Measurements from ENCODE around the gene PYCARD.

Gene PYCARD

GRCh38 chr16:31181102-31181830 is 21.3 kb downstream of the PYCARD start:
- peaks cover 62% of the 10 kb centered on the region for H4K20me1 ChIP-seq (ENCODE audit: insufficient read depth, low read length)
- peak overlapping the region; percentile 68 to 87; a peak in 3 of 4 replicates for H3K4me3 ChIP-seq (ENCODE audit: low read depth in 1 of 2, low read length in 2 of 2)
- peaks cover 71% of the 10 kb centered on the region for H3K4me1 ChIP-seq (ENCODE audit: insufficient read depth, low read length)
- peaks cover 79% of the 10 kb centered on the region for H3K79me2 ChIP-seq (ENCODE audit: insufficient read depth, low read length)
- no peaks in the 10 kb centered on the region for H3K27me3 ChIP-seq (ENCODE audit: insufficient read depth, low read length, poor library complexity)
- TF ChIP-seq CTCF (IDR thresholded peaks at IDR 0.05; ENCODE audit: borderline replicate concordance, extremely low read depth, low read length, poor library complexity, severe bottlenecking): no peak
- H3K4me2 ChIP-seq (ENCODE audit: insufficient read depth, low read length): peak overlapping the region; percentile 98
- peak overlapping the region; percentile 91 for H3K9ac ChIP-seq (ENCODE audit: low read depth, low read length)
- no peak overlapping the region for H2AFZ ChIP-seq (ENCODE audit: low read depth, low read length)
- no peaks in the 10 kb centered on the region for H3K9me3 ChIP-seq (ENCODE audit: insufficient read depth, low read length, severe bottlenecking)
- H3K36me3 ChIP-seq (ENCODE audit: insufficient read depth, low read length): peaks cover 56% of the 10 kb centered on the region
- ATAC-seq (ENCODE audit: insufficient read depth, low read depth) (no peak), DNase-seq (peak; percentile 45)
- peak overlapping the region; percentile 97 for H3K27ac ChIP-seq (ENCODE audit: low read length)

GRCh38 chr16:31179747-31180459 is 22.7 kb downstream of the PYCARD start, which contains the start of gene FUS:
FUS (plus strand) TSS chr16:31180139; CDS start chr16:31180215, 76 bp downstream.
- H4K20me1 ChIP-seq (ENCODE audit: insufficient read depth, low read length): peaks cover 48% of the 10 kb centered on the region
- peaks cover 42% of the 10 kb centered on the region for H3K36me3 ChIP-seq (ENCODE audit: insufficient read depth, low read length)
- H3K4me3 ChIP-seq (ENCODE audit: low read depth in 1 of 2, low read length in 2 of 2): peak within 1 kb of the TSS; percentile 80 to 87
- TF ChIP-seq EZH2 (IDR thresholded peaks at IDR 0.05; ENCODE audit: borderline replicate concordance, low read depth, low read length, severe bottlenecking): no peak
- H3K4me1 ChIP-seq (ENCODE audit: insufficient read depth, low read length): peaks cover 69% of the 10 kb centered on the region
- no peaks in the 10 kb centered on the region for H3K9me3 ChIP-seq (ENCODE audit: insufficient read depth, low read length, severe bottlenecking)
- peak; percentile 88 for DNase-seq
- H3K79me2 ChIP-seq (ENCODE audit: insufficient read depth, low read length): peaks cover 66% of the 10 kb centered on the region
- peak; percentile 47 for ATAC-seq (ENCODE audit: insufficient read depth, low read depth)
- peak within 1 kb of the TSS; percentile 86 for H2AFZ ChIP-seq (ENCODE audit: low read depth, low read length)
- peak within 1 kb of the TSS; percentile 97 for H3K27ac ChIP-seq (ENCODE audit: low read length)
- H3K9ac ChIP-seq (ENCODE audit: low read depth, low read length): peak within 1 kb of the TSS; percentile 91
- no peaks in the 10 kb centered on the region for H3K27me3 ChIP-seq (ENCODE audit: insufficient read depth, low read length, poor library complexity)
- H3K4me2 ChIP-seq (ENCODE audit: insufficient read depth, low read length): peak within 1 kb of the TSS; percentile 98

- peak overlapping the region; percentile 98 for H3K4me2 ChIP-seq (ENCODE audit: insufficient read depth, low read length)
- ATAC-seq (ENCODE audit: insufficient read depth, low read depth) (no peak), DNase-seq (no peak)
- H3K9me3 ChIP-seq (ENCODE audit: insufficient read depth, low read length, severe bottlenecking): no peaks in the 10 kb centered on the region
- peak overlapping the region; percentile 86 for H2AFZ ChIP-seq (ENCODE audit: low read depth, low read length)
- peak overlapping the region; percentile 97 for H3K27ac ChIP-seq (ENCODE audit: low read length)
- H4K20me1 ChIP-seq (ENCODE audit: insufficient read depth, low read length): peaks cover 42% of the 10 kb centered on the region
- no peaks in the 10 kb centered on the region for H3K27me3 ChIP-seq (ENCODE audit: insufficient read depth, low read length, poor library complexity)
- H3K36me3 ChIP-seq (ENCODE audit: insufficient read depth, low read length): peaks cover 36% of the 10 kb centered on the region
- H3K79me2 ChIP-seq (ENCODE audit: insufficient read depth, low read length): peaks cover 61% of the 10 kb centered on the region
- peak overlapping the region; percentile 80 to 87 for H3K4me3 ChIP-seq (ENCODE audit: low read depth in 1 of 2, low read length in 2 of 2)
- TF ChIP-seq CTCF (IDR thresholded peaks at IDR 0.05; ENCODE audit: borderline replicate concordance, extremely low read depth, low read length, poor library complexity, severe bottlenecking): no peak
- TF ChIP-seq EZH2 (IDR thresholded peaks at IDR 0.05; ENCODE audit: borderline replicate concordance, low read depth, low read length, severe bottlenecking): no peak
- peaks cover 67% of the 10 kb centered on the region for H3K4me1 ChIP-seq (ENCODE audit: insufficient read depth, low read length)
- peak overlapping the region; percentile 91 for H3K9ac ChIP-seq (ENCODE audit: low read depth, low read length)
Observed at GRCh38 chr16:31179219-31179746, 23.3 kb downstream of the PYCARD start.

Measured in DND-41 (cell line).